NCI-H446 treated with DMSO at 0.1 percent for 48 hours (cell line): ENCODE data around the gene TRAF3IP3.

Source experiments
- DNase-seq: peaks from one replicate; lab custom pipeline; 2025; lab: John Stamatoyannopoulos, UW

The TRAF3IP3 gene

DNA sequence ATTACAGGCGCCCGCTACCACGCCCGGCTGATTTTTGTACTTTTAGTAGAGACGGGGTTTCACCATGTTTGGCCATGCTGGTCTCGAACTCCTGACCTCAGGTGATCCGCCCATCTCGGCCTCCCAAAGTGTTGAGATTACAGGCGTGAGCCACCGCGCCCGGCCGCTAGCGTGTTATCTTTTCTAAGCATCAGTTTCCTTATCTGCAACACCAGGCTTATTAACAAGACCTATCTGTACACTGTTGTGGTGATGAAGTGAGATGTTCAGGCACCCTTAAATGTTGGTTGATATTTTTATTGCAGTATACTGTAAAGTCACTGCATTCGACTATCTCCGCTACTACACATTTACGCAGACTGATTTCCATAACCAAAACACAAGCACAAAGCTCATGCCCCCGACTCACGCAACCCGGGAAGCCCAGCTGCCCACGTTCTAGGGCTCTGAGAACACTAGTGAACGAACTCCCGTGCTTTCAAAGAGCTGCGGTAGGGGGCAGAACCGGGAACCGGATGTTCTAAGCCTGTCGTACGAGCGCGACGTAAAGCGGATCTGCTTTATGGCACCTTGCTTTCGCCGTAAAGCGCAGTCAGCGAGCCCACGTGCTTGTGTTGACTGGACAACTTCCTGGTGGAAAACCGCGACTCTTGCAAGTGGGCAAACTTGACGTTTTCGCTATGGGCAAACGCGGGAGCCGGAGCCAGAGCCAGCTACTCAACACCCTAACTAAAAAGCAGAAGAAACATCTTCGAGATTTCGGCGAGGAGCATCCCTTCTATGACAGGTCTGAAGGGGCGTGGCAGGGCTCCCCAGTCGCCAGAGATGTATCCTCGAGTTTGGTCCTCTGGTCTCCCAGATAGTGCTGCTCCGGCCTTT, 71.8 kb downstream of the TRAF3IP3 start, which contains the start of gene UTP25:
UTP25 (plus strand) TSS at position 589 of the 879 bp plus-strand sequence; CDS start at position 681, 92 bp downstream.
- DNase-seq, result peak; percentile 95

DNA sequence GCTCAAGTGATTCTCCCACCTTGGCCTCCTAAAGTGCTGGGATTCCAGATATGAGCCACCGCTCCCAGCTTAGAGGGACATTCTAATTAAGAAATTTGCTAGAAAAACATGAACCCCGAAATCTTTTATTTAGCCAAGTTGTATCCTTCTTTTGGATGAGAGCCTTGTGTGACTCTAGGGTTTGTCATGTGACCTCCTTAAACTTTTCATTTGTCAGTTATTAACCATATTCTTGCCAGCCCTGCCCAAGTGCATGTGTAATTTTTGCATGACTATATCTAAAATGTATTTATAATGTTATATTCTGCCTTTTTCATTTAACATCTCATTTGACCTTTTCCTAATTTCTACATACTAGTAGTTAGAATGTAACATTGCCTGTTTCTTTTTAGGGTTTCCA, 73.9 kb downstream of the TRAF3IP3 start:
- no peak for DNase-seq

DNA sequence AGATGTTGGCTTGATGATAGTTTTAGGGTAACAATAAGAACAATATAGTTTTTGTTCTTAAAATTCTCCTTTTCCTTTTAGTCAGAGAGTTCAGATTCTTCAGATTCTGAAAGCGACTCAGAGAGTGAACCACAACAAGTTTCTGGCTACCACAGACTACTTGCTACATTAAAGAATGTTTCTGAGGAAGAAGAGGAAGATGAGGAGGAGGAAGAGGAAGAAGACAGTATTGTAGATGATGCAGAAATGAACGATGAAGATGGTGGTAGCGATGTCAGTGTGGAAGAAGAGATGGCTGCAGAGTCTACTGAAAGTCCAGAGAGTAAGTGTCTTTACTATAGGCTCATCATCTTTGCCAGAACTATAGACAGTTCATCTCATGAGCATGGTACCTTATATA, 74.9 kb downstream of the TRAF3IP3 start:
- DNase-seq, result no peak

DNA sequence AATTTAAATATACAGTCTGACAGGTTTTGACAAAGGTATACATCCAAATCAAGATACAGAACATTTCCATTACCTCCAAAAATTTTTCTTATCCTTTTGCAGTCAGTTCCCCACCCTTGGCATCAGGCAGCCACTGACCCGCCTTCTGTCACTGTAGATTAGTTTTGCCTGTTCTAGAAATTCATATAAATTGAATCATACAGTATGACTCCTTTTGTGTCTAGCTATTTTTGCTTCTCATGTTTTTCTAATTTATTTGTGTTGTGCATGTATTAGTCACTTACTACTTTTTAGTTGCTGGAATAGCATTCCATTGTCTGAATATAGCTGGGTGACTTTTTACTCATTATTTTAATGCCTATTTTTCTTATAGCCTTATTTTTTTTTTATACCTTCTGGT, 75.8 kb downstream of the TRAF3IP3 start:
- DNase-seq, result no peak
